GM19463 (cell line): ENCODE results near the gene NLRC3.

Experiments
- ATAC-seq: cut with Tn5 transposase; IDR thresholded peaks from one replicate; pipeline ENCODE4 v1.9.1; 2021; ENCODE audit warnings: mild to moderate bottlenecking, moderate library complexity; ENCODE audit not compliant: unreplicated experiment

The NLRC3 gene

DNA sequence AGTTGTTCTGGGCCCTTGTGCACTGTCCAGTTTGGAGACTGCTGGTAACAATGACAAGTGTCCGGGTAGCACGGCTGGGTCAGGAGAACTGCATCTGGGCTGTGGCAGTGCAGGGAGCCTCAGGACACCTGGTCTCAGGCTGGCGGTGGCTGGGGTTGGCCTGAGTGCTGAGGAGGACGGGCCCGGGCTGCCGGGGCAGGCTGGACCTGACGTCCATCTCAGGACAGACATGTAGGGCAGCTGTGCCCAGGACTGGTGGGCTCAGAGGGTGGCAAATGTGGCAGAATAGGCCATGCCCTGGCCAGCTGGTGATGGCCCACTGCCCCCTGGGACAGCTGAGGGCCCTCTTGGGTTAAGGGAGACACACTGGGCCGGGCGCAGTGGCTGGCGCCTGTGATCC, 4.2 kb upstream of the NLRC3 start:
- no peak for ATAC-seq

DNA sequence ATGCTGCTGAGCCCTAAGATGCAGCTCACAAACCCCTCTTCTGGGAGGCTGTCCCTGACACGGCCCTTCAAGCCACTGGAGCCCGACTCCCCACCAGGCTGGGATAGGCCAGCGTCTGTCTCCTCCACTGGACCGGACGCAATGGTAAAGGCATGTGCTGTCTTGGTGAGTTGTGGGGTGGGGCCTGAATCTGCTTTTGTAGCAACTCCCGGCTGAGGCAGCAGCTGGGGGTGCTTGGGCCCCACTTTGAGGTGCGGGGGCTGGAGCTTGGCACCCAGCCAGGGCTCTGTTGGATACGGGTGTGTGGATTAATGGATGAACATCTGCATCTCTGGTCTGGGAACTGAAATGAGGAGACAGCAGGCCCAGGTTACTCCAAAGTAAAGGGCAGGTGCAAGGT, 3.5 kb upstream of the NLRC3 start:
- ATAC-seq = no peak

- ATAC-seq = no peak
These were observed 3.0 kb upstream of the NLRC3 start for GRCh38 chr16:3580251-3580651.

DNA sequence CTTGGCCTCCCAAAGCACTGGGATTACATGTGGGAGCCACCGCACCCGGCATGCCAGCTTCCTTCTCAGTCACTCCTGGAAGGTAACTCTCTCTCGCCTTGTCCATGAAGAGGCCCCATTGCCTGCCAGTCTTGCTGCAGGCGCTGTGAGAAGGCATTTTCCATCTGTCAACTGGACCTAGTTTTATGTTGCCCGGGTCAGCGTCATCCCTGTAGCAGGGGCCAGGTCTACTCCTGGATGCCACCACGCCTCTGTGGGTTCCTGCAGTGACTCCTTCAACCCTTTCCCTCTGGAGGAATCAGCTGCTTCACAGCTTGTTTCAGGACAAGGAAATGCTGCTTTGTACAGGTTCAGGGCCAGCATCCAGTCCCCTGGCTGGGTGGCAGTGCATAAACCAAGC, 2.6 kb upstream of the NLRC3 start:
- ATAC-seq = no peak

DNA sequence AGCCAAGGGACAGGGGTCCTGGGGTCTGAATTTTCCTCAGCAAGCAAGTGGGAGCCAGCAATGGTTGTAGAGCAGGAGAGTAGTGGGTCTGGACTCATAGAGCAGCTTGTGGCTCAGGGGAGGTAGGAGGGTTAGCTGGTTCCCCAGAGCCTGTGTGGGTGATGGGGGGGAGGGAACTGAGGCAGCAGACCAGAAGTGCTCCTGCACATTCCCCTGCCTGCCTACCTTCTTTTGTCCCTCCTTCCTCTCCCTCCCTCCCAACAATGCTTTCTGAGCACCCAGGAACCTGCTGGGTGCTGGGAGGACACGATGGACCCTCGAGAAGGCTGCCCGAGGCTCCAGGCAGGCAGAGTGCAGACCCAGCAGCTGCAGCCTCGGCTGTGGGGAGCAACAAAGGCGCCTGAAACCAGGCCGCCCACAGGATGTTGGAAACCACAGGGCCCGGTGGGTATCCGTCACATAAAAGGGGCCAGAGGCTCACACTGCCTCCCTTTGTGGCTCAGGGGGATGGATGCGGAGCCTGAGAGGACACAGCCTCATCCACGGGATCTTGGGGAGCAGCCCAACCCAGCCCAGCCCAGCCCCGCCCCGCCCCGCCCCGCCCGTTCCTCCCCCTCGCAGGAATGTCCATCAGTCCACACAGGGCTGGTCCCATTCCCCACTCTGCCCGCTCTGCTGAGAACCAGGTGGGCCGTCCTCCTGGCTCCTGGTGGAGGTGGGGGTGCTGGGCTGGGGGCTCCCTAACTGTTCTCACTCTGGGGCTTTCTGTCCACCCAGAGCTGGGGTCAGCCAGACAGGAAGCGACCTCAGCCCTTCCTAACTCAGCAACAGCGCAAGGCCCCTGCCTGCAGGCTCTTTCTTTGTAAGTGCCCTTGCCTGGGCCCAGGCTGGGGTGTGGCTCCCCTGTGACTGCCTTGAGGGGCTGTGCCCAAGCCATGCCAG, 1.7 kb upstream of the NLRC3 start:
- peak; percentile 71 for ATAC-seq

DNA sequence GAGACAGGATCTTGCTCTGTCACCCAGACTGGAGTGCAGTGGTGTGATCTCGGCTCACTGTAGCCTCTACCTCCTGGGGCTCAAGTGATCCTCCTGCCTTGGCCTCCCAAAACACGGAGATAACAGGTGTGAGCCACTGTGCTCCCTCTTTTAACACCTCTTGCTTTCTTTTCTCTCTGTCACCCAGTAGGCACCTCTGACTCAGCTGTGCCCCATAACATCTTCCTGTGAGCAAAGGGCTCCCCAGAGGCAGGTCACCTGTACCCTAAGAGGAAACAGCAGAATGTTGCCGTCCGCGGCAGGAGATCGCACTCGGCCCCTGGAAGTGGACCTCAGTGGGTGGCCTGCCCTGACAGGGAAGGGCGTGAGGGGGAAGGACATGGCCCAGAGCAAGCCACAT, 918 bp upstream of the NLRC3 start:
- ATAC-seq = no peak

DNA sequence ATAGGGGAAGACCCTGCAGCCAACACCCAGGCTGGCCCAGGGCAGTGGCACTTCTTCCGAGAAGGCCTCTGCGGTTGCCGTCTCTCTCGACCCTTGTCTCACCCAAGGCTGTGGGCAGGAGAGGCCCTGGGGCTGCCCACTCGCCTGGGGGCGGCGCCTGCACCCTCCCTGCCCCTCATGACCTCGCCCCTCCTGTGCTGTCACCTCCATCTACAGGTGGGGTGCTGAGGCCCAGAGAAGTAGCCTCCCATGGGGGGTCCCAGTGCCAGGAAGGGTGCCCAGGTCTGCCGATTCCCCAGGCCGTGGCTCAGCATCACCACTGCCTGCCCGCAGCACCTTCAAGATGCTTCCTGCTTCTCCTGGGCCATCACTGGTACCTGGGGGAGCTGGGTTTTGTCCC, 992 bp downstream of the NLRC3 start:
- no peak for ATAC-seq

- no peak for ATAC-seq
These were observed 1.7 kb downstream of the NLRC3 start for GRCh38 chr16:3575491-3575890.

GRCh38 chr16:3574195-3574594, 3.0 kb downstream of the NLRC3 start:
- ATAC-seq = no peak

GRCh38 chr16:3573146-3573815, 3.9 kb downstream of the NLRC3 start:
- ATAC-seq = no peak

GRCh38 chr16:3570420-3571062, 6.7 kb downstream of the NLRC3 start:
- no peak for ATAC-seq

DNA sequence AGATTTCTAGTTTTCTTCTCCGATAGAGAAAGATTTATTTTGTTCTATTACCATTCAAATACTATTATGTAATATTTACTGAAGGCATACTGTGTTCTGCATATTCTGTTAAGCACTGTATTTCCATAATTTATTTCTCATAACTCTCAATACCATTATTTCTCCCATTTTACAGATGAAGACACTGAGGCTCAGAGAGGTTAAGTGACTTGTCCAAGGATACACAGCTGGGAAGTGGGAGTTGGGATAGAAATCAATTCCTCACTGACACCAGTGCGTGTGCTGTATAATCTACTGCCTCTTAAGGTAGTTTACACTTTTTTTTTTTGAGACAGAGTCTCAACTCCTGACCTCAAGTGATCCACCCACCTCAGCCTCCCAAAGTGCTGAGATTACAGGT, 7.4 kb downstream of the NLRC3 start:
- no peak for ATAC-seq

DNA sequence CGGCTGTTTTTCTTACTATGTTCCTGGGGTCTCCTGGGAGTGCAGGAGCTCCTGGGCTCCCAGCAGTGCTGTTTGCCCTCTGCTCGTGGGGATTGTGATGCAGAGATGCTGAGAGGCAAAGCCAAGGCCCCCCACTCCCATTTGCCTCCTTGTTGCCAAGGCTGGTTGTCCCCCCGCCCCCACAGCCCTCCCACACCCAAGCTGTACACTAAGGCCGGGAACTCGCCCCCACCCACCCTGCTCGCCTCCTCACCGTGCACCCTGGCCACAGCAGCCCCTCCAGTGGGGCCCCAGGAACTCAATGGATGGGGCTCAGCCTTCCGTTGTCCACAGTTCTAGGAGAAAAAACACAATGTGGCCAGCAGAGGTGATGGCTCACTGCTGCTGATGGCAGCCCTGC, 10.2 kb downstream of the NLRC3 start:
- ATAC-seq = no peak

DNA sequence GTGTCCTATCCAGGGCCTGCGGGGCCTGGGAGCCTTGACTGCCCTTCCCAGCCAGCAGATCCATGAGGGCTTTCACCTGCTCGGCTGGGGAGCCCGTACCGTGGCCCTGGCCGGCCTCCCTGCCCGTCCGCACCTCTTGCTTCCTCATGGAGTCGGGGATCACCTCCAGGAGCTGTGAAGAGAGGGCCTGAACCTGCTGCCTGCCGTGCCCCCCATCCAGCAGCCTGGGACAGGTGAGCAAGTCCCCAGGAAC, 12.4 kb downstream of the NLRC3 start:
- ATAC-seq = no peak

DNA sequence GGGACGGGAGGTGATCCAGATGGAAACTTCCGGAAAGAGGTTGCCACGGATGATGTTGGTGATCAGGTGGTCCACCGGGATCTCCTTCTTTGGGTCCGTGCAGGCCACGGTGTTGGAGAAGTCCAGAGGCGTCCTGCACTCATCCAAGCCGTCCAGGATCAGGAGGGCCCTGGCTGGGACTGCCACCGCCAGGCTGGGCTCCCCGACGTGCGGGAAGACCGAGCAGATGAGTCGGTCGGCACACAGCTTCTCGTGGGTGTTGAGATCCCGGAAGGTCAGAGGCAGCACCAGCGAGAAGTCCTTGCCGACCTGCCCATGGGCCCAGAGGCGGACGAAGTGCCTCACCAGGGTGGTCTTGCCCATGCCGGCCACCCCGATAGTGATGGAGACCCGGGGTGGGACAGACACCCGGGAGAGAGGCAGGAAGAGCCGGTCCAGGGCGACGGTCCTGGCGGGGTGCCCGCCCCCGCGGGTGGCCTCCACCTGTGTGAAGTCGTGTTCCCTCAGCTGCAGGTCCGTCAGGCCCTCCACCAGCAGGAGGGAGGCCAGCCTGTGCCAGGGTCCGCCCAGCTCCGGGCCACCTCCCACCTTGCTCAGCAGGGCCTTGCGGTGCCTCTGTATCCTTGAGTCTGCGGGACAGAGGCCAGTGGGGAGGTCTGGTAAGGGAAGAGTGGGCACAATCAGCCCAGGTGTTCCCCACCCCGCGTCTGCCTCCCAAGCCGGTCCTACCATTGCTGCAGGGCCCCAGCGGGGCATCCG, 12.9 kb downstream of the NLRC3 start:
- no peak for ATAC-seq

DNA sequence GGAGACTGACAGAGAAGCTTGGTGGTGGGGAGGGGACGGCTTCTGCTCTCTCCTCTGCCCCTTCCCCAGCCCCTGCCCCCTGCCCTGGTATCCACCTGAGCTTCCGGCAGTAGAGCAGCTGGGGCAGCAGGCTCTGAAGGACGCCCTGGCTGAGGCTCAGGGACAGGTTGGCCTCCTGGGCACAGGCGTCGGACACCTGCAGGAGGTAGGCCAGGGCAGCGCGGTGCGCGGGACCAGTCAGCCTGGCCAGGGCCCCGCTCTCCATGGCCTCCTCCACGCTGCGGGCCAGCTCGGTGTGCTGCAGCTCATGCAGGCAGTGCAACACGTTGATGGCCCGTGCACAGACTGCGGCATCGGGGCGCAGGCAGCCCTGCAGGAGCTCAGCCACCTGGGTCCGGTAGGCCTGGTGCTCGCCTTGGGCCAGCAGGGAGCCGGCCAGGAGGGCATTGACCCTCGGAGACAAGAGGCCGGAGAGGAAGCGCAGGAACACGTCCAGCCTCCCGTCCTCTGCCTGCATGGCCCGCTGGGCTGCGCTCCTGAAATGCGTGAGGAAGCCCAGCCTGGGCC, 14.2 kb downstream of the NLRC3 start:
- no peak for ATAC-seq

DNA sequence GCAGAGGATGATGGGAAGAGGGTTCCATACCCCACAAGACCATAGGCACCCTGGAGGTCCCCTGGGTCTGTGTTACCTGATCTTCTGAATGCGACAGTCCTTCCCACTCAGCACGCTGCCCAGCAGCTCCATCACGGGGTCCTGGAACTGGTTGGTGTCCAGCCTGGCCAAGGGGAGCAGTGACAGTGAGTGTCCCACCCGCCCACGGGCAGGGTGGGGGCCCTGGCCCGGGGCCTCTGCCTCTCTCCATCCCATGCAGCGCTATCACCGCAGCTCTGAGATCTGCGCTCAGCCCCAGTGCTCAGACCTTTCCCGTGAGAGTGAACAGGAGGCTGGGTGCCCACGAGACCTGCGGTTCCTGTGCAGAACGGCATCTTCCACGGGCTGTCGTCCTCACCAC, 15.6 kb downstream of the NLRC3 start:
- ATAC-seq = no peak

DNA sequence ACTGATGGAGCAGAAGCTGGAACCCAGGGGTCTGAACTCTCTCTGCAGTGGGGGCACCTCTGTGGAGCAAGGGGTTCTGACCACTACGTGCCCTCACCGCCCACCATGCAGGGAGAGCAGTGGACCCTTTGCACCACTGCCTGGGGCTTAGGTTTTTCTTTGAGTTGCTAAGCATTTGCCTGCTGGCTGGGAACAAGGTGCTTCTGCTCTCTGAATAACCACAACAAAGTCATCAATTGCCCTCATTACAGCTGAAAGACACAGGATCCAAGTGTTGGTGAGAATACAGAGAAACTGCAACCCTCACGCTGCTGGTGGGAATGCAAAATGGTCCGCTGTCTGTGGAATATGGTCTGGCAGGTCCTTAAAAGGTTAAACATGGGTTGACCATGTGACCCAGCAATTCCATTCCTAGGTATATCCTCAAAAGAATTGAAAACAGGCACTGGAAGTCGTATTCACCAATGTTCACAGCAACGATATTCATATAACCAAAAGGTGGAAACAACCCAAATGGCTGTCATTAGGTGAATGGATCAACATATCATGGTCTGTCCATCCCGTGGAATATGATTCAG, 22.8 kb downstream of the NLRC3 start:
- no peak for ATAC-seq

DNA sequence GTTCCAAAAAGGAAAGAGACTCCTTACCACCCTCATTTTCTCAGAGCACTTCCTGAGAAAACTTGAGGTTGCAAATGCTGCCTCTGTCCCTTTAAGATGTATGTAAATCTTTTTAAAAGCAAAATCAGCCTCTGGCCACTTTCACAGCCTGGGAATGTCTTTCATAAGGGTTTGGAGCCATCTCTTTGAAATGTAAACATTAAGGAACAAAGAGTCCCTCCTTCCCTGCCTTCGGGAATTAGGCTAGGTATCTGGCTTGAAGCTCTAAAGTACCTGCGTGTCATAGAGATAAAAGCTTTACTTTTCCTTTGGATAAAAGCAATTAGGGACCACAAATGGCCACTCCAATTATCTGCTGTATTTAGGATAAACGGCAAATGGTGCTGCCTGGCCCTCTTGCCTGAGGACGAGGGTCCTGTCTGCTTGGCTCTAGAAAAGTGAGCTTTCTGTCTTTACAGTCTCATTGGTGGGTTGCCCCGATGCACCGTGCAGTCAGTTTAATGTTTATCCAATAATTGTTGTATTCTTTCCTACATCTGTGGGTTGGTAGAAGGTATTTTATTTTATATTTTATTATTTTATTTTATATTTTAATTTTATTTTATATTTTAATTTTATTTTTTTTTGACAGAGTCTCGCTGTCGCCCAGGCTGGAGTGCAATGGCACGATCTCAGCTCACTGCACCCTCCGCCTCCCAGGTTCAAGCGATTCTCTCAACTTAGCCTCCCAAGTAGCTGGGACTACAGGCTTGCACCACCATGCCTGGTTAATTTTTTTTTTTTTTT, 23.9 kb downstream of the NLRC3 start:
- ATAC-seq = no peak
